Esophagus squamous epithelium (tissue), 4 donors: Measurements from ENCODE around the gene MEIS1.

Source experiments
- CTCF ChIP-seq, 6 experiments: fragments of 450-650 bp in 4 of 6; fragments of 200-600 bp in 2 of 6; sonication (generic) in 2 of 6; IDR thresholded peaks; one replicate each; pipeline ENCODE4 v1.5.1; 2016 to 2019; ENCODE audit warnings: antibody characterized with exemption in 6 of 6, mild to moderate bottlenecking in 4 of 6, moderate library complexity in 4 of 6
- POLR2A ChIP-seq, 4 donors: fragments of 450-650 bp; IDR thresholded peaks; one replicate each; pipeline ENCODE4 v1.6.1; 2017; ENCODE audit warnings: antibody characterized with exemption in 4 of 4, mild to moderate bottlenecking in 4 of 4, moderate library complexity in 3 of 4

- TF ChIP-seq CTCF (IDR thresholded peaks at IDR 0.05), result no peak
- TF ChIP-seq POLR2A (IDR thresholded peaks at IDR 0.05), result no peak
Measured at GRCh38 chr2:66507673-66508201, 72.8 kb downstream of the MEIS1 start.
